Measurements from ENCODE around the gene DSE. TPM values are rescaled to one million over a fixed set of nuclear protein-coding genes. Genes with fewer than 3 reads are reported as not detected.

DSE gene
- total RNA-seq, 2 experiments from 2014 or later: 5.6 TPM

Other genes with a start within 250 kb of the DSE start
- gene COL10A1, start 244.8 kb upstream of the DSE start, total RNA-seq: not detected
- 10 to 100 TPM in 1 of 2 experiments, 1 to 10 TPM in 1; 9.4 to 10.8 TPM for gene TSPYL4, start 116.9 kb upstream of the DSE start, total RNA-seq
- 10 to 100 TPM; 37.5 to 38.2 TPM for gene TSPYL1, start 91.0 kb upstream of the DSE start, total RNA-seq
- 10 to 100 TPM in 1 of 2 experiments, 1 to 10 TPM in 1; 7.1 to 10.0 TPM for gene CALHM6, start 90.4 kb downstream of the DSE start, total RNA-seq
- not detected for gene CALHM5, start 140.7 kb downstream of the DSE start, total RNA-seq
- not detected for gene TRAPPC3L, start 174.7 kb downstream of the DSE start, total RNA-seq
- gene CALHM4, start 182.8 kb downstream of the DSE start, total RNA-seq: not detected
- 10 to 100 TPM; 40.0 to 65.4 TPM for gene RWDD1, start 200.6 kb downstream of the DSE start, total RNA-seq
- under 1 TPM in 1 of 2 experiments, not detected in 1; 0.11 TPM for gene RSPH4A, start 245.5 kb downstream of the DSE start, total RNA-seq